Activated naive CD4-positive, alpha-beta T cell (primary cell): ENCODE results near the gene TSPAN4.

Experiments used
- DNase-seq, 4 experiments: peaks; one replicate each; lab custom pipeline; 2025; lab: John Stamatoyannopoulos, UW

The TSPAN4 gene

DNA sequence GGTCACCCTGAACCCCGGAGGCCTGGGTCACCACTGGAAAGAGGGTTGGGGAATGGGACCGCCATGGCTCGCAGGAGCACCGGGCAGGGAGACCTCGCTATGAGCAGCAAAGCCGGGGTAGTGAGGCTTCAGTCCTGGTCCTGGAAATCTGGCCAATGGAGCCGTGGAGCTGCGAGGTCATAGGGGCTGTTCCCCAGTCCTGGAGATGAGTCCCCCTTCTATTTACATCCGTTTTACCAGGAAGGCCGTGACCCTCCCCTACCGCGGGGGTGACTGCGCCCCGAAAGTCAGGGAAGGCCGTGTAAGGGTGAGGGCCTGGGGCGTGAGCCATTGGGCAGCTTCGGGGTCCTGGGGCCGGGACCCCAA, 38.1 kb upstream of the TSPAN4 start:
- DNase-seq, result no peak

DNA sequence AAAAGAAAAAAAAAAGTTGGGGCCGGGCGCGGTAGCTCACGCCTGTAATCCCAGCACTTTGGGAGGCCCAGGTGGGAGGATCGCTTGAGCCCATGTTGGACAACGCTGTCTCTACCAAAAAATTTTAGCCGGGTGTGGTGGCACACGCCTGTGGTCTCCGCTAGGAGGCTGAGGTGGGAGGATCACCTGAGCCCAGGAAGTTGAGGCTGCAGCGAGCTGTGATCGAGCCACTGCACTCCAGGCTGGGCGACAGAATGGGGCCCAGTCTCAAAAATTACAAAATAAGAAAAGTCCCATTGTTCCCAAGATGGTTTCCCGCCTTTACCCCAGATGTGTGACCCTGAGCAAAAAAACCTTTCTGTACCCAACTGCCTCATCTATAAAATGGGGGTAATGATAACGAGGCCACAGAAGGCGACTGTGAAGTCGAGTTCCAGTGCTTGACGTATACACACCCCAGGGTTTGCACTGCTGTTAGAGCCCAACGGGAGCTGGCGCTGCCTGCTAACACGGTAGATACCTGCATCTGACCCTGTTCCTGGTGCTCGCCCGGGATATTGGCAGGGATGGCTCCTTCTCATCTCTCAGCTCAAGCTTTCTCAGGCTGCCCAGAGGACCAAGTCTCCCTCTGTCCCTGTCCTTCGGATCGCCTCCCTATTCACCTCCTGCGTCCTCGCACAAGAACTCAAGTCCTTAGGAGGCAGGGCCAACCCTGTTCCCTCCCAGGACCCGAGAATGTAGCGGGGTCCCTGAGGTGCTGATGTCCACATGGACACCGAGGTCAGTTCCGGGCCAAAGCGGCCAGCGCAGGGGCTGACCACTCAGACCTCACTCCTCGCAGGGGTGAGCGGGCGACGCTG, 34.0 kb upstream of the TSPAN4 start:
- DNase-seq, result no peak

DNA sequence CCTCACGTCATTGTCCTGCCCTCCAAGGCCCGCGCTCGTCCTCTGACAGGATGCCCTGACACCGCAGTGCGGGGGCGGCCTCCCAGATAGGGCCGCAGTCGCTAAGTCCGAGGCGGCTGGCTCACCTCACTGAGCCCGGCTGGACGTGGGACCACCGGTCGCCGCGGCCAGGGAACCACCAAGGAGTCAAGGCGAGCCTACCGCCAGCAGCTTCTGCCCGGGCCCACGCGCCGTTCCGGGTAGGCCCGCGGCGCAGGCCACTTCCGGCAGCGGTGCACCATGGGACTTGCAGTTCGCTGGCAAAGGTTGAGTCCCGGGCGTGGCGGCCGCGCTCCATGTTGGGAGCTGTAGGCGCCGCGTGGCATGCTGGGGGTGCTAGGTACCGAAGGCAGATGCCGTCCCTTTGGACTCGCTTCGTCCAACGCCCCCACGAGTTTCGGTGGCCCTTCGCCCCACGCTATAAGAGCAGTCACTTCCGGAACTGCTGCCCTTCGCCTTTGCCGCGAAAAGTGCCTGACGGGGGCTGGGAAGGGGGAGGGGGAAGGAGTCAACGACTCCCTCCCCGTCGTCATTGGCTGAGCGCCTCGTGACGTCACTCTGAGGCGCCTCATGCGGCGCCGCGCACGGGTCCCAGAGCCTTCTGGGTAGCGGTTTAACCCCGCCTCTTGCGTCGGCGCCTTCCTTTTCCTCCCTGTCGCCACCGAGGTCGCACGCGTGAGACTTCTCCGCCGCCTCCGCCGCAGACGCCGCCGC, 33.2 kb upstream of the TSPAN4 start, which contains the start of gene RPLP2:
RPLP2 (plus strand) TSS at position 681 of the 753 bp plus-strand sequence. CDS start 268 bp downstream, outside the sequence.
- DNase-seq, result peak; percentile 96 to 98 (median 96)

DNA sequence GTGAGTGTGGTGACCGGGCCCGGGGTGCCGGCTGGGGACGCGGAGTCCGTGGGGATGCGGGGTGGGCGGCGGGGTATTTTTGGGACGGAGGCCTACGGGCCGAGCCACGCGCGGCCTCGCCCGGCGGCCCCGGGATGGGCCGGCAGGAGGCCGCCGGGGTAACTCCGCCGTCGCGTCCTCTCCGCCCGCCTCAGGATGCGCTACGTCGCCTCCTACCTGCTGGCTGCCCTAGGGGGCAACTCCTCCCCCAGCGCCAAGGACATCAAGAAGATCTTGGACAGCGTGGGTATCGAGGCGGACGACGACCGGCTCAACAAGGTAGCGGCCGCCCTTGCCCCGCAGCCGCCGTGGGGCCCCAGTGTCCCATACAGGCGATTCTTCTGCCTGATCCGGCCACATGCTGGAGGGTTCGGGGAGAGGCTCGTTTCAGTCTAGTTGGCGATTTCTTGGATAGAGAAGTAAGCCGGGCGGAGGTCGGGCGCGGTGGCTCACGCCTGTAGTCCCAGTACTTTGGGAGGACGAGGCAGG, 32.5 kb upstream of the TSPAN4 start:
- peak in 1 of 4 experiments; percentile 53 for DNase-seq

DNA sequence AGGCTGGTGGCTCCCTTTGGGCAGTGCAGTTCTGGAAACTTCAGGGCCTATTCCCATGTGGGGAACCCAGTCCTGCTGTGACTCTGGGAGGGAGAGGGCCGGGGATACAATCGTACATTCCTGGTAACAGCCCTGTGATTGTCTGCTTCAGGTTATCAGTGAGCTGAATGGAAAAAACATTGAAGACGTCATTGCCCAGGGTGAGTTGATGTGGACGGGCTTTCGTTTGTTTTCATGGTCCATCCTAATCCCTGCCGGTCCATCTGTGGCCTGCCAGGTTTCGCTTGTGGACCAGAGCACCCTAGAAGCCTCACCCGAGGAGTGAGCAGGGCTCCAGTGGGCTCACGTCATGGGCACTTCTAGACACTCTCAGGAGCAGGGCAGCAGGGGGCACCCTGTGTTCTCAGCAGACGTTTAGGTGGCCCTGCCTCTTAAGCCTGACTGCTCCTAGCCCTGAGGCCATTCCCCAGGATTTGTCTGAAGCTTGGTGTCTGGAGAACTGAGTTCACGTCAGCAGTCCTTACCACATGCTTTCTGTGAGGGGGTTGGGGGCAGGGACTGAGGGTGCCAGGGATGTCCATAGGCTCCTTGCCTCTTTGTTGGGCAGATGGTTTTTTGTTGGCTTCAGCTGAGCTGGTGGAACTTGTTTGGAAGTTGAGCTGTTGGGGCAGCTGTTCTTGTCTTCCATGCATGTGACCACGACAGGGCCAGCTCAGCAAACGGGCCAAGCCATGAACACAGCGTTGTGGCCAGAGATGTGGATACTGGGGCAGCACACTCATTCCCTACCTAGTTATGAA, 31.0 kb upstream of the TSPAN4 start:
- DNase-seq, result no peak

DNA sequence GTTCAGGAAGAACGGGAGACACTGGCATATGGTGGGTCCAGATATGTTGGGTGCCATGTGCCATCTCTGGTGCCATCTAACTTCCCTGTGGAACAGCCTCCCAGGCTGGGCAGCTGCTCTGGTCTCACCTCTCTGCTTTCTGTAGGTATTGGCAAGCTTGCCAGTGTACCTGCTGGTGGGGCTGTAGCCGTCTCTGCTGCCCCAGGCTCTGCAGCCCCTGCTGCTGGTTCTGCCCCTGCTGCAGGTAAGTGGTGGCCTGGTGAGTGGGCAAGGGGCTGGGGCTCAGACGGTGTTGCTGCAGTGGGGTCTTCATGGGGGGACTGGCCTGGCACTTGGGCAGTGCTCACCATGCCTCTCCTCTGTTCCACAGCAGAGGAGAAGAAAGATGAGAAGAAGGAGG, 30.3 kb upstream of the TSPAN4 start:
- no peak for DNase-seq

DNA sequence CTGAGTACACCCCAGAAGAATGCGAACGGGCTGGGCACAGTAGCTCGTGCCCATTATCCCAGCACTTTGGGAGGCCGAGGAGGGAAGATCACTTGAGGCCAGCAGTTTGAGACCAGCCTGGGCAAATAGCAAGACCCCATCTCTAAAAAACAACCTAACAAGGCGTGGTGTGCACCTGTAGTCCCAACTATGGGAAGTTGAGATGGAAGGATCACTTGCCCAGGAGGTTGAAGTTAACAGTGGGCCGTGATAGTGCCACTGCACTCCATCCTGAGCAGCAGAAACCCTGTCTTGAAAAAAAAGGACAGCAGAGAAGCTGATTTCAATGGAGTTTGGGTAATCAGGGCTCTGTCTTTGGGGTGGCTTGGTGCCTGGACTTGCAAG, 29.6 kb upstream of the TSPAN4 start:
- DNase-seq, result no peak

DNA sequence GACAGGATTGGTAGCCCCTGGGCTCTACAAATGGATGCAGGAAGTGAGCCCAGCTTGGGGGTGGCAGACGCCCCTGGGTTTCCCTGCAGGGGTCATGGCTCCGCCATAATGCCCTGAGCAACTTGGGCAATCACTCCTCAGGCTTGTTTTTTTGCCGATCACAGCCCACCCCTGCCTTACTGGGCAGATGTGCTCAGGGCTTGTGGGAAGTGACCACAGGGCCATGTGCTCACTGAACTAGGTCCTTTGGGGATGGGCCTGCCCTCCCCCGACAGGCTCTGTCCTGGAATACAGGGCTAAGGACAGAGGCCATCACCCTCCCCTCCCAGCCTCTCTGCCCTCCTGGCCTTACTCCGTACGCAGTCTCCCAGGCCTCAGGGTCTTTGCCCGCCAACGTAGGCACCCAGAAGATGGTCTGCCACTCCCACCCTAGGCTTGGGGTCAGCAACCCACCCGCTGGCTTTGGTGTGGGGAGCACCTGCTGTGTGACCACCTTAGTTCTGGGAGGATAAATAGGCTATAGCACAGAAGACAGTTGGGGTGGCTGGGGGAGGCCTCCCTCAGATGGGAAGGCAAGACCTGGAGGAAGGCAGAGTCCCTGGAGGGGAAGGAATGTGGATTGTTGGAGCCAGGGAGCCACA, 29.1 kb upstream of the TSPAN4 start:
- no peak for DNase-seq

DNA sequence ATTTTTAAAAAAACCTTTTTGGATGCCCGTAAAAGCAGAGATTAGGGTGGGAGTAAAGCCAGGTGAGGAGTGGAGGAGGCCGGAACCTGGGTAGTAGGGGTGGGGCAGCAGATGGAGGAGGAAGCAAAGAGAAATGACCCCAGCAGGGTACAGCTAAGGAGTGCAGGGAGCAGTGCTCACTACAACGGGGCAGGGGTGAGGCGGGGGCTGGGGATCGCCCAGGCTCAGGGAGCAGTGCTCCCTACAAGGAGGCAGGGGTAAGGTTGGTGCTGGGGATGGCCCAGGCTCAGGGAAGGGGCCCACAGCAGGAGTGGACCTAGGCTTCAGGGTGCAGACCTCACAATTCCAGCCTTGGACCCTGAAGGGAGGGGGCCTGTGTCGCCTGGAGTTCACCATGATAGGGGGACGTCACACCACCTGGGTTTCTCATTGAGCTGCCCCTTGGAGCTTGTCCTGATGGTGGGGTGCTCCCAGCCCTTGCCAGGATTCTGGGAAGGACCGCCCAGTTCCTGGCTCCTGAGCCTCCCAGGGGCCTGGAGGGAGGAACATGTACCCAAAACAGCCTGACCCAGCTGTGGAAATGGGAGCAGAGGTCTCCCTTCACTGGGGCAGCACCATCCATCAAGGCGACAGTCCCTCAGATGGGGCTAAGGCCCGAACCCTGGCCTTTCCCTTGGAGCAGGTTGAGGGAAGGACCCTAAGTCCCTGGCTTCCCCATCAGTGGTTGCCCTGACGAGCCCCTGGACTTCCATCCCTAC, 26.8 kb upstream of the TSPAN4 start:
- DNase-seq, result no peak

DNA sequence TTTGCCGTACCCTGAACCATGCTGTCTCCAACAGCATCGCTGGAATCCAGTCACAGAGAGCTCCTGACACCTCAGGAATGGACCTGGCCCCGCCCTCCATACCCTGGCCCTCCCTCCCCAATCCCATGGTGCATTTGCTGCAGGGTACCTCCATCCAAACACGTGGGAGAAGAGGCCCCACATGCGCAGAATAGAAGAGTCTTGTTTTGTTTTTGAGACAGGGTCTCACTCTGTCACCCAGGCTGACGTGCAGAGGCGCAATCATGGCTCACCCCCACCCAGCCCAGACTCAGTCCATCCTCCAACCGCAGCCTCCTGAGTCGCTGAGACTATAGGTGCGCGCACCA, 26.2 kb upstream of the TSPAN4 start:
- DNase-seq, result no peak

DNA sequence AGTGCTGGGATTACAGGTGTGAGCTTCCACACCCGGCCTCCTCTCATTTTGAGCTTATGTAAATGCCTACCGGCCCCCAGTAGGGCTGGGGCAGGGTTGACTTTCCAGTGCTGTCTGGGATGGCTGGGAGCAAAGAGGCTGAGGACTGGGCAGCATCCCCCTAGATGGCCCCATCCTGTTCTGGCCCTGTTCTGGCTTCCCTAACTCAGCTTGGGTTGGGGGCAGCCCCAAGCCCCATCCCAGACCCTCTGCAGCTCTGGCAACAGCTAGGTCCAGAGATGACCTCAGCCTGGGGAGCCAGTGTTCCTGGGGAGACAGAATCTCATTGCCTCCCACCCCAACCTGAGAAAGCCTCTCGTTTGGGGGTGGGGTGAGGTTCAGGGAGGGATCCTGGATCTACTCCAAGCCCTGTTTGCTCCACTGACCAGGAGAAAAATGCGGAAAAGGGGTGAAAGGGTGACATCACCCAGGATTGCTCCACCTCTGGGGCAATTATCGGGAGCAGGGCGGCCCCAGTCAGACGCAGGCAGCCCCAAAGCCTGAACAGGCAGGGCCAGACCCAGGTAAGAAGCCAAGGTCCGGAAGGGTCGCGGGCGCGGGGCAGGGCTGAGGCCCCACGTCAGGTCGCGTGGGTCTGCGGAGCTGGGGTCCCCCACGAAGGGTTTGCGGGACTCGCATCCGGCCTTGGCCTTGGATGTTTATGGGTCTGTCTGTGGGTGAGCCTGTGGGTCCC, 24.1 kb upstream of the TSPAN4 start, which contains the start of gene PNPLA2:
PNPLA2 (plus strand) TSS at position 519 of the 733 bp plus-strand sequence. CDS start 805 bp downstream, outside the sequence.
- DNase-seq, result no peak

DNA sequence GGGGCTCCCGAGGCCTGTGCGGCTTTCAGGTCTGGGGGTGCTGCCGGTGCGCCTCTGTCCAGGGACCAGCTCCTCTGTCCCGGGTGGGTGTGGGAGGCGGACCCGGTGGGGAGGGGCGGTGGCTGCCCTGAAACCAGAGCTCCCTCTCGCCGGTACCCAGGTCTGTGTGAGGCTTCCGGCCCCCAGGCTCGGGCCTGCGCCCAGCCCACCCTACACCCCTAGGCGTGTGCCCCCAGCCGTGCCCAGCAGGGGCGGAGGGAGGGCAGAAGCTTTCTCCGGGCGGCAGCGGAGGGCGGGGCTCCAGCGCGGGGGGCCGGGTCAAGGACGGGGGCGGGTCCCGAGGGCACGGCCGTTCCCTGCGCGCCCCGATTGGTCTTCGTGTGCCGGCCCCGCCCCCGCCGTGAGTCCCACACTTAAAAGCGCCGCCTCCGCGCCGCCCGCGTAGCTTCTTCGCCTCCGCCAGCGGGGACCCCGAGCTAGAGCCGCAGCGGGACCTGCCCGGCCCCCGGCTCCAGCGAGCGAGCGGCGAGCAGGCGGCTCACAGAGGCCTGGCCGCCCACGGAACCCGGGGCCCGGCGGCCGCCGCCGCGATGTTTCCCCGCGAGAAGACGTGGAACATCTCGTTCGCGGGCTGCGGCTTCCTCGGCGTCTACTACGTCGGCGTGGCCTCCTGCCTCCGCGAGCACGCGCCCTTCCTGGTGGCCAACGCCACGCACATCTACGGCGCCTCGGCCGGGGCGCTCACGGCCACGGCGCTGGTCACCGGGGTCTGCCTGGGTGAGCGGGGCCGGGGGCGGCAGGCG, 23.3 kb upstream of the TSPAN4 start:
- peak; percentile 66 to 89 (median 80) for DNase-seq

DNA sequence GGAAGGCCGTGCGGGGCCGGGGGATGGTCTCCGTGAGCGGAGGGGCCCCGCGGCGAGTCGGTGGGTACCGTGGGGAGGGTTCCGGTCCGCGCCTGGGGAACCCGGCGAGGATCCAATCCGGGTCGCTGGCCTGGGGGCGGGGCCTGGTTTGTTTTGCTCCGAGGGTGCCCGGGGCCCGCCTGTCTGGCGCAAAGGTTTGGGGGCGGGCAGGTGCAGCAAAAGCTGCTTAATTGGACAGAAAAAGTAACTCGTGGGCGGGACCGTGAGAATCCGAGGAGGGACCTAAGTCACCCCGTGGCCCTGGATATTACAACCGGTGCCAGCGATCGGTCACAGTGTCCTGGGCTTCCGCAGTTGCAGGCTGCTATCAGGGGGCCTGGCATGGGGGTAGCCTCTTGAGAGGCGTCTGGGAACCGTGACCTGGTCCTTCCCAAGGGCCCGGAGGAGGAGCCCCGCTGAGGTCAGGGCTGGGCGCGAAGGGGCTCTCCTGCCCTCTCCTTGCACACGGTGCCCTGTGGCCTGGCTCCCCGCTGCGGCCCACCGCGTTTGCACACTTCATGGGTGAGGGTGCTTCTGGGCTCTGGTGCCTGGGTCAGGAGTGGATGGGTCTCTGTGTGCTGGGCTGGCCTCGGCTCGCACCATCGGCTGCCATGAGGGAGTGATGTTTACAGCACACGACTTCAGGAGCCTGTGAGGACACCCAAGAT, 22.6 kb upstream of the TSPAN4 start:
- DNase-seq, result peak; percentile 66 to 97 (median 86)

DNA sequence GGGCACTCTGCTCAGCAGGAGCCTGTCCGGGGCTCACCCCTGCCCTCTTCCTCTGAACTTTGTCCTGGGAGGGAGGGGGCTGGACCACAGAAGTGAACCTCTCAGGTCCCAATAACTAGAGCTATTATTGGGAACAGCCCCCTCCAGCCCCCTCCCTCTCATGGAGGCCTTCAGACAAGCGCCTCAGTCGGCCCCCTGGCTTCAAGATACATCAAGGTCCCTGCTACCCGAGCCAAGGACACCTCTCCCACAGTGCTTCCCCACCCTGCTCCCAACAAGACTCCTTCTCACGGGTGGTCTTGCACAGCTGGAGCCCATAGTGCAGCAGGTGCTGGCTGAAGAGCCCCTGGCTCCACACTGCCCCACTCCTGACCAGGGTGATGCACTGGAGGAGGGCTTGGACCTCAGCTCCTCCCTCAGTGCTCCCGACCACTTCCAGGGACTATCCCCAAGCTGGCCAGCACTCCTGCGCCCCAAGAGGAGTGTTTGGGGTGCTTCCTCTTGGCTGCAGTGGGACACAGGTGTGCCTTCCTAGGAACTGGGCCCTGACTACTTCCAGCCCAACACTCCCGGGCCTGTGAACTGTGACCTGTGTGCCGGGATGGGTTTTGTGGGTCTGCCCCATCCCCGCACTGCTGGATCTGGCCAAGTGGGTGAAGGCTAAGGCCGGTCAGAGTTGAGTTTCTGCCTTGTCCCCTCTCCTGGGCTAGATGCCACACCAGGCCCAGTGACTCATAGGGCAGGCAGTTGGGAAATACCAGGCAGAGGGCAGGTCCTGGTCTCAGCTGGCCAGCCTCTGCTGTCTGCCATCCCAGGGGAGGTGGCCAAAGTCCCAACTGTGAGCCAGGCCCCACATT, 21.8 kb upstream of the TSPAN4 start:
- DNase-seq, result no peak

DNA sequence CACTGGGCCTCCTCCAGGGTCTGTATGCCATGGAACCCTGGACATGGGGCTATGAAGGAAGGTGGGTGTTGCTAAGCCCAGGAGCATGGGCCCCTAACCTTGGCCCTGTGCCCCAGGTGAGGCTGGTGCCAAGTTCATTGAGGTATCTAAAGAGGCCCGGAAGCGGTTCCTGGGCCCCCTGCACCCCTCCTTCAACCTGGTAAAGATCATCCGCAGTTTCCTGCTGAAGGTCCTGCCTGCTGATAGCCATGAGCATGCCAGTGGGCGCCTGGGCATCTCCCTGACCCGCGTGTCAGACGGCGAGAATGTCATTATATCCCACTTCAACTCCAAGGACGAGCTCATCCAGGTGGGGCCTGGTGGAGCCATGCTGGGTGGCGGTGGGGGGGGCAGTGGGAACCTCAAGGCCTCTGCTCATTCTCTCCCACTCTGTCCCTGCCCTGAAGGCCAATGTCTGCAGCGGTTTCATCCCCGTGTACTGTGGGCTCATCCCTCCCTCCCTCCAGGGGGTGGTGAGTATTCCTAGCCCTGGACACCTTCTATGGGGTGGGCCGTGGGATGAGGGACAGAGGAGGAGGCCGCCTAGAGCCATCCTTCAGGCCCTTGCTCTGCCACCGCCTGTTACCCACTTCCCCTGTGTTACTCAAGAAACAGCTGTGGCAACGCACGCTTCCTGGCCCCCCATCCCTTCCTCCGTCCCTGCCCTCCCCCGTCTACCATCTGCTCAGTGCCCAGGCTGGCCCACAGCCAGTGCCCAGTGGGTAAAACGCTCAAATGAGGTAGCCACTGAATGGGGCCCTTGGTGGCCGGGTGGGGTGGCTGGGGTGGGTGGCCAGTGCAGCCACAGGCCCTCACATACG, 20.9 kb upstream of the TSPAN4 start:
- DNase-seq, result no peak

DNA sequence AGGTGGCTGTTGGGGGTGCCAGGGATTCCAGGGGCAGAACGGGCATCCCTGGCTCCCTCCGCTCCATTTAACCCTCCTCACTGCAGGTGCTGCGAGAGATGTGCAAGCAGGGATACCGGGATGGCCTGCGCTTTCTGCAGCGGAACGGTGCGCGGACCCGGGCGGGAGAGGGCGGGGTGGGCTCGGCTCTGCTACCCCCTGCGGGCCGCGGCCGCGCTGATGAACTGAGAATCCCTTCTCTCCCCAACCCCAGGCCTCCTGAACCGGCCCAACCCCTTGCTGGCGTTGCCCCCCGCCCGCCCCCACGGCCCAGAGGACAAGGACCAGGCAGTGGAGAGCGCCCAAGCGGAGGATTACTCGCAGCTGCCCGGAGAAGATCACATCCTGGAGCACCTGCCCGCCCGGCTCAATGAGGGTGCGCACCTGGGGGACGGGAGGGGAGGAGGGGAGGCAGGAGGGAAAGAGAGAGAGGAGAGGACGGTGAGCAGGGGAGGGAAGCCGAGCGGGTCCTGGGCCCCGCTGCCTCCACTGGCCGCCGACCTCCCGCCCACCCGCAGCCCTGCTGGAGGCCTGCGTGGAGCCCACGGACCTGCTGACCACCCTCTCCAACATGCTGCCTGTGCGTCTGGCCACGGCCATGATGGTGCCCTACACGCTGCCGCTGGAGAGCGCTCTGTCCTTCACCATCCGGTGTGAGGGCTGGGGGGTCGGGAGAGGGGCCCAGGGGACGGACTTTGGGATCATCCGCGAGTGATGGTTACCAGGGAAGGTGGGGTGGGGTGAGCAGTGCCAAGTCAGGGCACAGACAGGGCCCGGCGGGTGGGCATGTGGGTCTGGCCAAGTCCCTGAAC, 19.0 kb upstream of the TSPAN4 start:
- no peak for DNase-seq
